ENCODE data around the gene HHATL. TPM values are rescaled to one million over a fixed set of nuclear protein-coding genes. Genes with fewer than 3 reads are reported as not detected.

HHATL gene
- total and polyA plus RNA-seq, 2 of the 8 experiments (the other 6 are each of a cell fraction or from before 2014, with no cell fraction given): 0.18 TPM; not detected in 1

DNA sequence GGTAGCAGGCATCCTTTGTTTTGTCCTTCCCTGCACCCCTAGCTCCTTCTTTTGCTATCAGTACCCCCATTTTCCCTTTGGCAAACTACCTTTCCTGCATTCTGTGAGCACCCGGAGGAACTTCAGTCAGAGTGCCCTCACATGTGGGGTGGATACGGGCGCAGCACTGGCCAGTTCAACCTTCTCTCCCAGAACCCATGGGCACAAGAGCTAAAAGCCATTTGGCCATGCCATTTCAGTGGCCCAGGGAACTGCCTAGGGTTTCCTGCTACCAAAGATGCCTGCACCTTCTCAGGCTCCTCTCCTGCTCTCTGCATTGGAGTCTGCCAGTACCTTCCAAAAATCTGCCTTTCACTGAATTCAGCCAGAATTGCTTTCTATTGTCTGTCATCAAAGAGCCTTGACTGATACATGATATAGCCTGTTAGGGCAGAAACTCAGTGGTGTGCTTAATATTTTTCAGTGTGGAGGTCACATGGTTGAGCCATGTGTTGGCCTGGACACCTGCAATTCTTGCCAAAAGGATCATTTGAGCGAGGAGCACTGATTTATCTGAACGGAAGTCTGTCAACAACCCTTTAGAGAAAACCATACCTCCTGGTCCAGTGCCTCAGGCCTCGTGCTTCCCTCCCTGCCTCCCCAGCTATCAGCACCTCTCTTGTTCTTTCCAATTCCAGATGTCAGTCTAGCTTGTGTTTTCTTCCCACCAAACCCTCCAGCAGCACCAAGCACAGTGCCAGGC is 27.0 kb upstream of the HHATL start:
- Histone ChIP-seq H4K5ac (ENCODE audit: insufficient read length, low read depth, low read length) (no peak overlapping the region), H3K23me2 (ENCODE audit: low read depth, low read length) (no peaks in the 10 kb centered on the region), H3K18ac (ENCODE audit: extremely low read depth, low read length) (no peak overlapping the region), H3K14ac (ENCODE audit: insufficient read length) (no peak overlapping the region), H3K79me1 (ENCODE audit: low read depth, low read length) (no peaks in the 10 kb centered on the region), H3K79me2 (ENCODE audit: control insufficient read depth in 1 of 2, insufficient read depth in 2 of 2, low read length in 2 of 2) (no peaks in the 10 kb centered on the region), H3K23ac (ENCODE audit: insufficient read length) (no peak overlapping the region), H3K4me2 (ENCODE audit: insufficient read depth in 1 of 2, low read depth in 2 of 2, low read length in 2 of 2) (no peak overlapping the region), H3K4me1 (replicated peaks in 1 of 4; ENCODE audit: control insufficient read depth in 3 of 4, insufficient read depth in 4 of 4, low read length in 3 of 4) (peaks cover 0 to 21% (median 13%) of the 10 kb centered on the region in 4 experiments; a peak in 5 of 7 replicates), H4K91ac (replicated peaks; ENCODE audit: insufficient read length, low read length) (no peak overlapping the region), H2BK12ac (ENCODE audit: low read depth, low read length) (no peak overlapping the region), H4K8ac (ENCODE audit: extremely low read depth, insufficient read depth, low read length) (peak overlapping the region; percentile 38; the same call in 1 of the 2 replicates), H4K20me1 (replicated peaks in 1 of 2; ENCODE audit: control insufficient read depth in 1 of 2, insufficient read depth in 2 of 2, low read length in 2 of 2) (no peaks in the 10 kb centered on the region), H2BK20ac (ENCODE audit: low read length) (no peak overlapping the region), H2BK120ac (replicated peaks; ENCODE audit: low read depth, low read length) (no peak overlapping the region), H3K9ac (replicated peaks in 1 of 4; ENCODE audit: extremely low read depth in 1 of 4, low read depth in 3 of 4, low read length in 3 of 4) (no peak overlapping the region), H3K27ac (ENCODE audit: low read depth, low read length) (no peak overlapping the region), H3K4me3 (ENCODE audit: extremely low read depth in 1 of 4, insufficient read depth in 2 of 4, low read depth in 3 of 4, low read length in 4 of 4) (no peak overlapping the region), H3K27me3 (replicated peaks in 1 of 4; ENCODE audit: control insufficient read depth in 3 of 4, extremely low read depth in 1 of 4, insufficient read depth in 3 of 4, low read length in 3 of 4) (no peaks in the 10 kb centered on the region), H3K36me3 (ENCODE audit: control insufficient read depth in 2 of 4, insufficient read depth in 4 of 4, low read length in 3 of 4) (no peaks in the 10 kb centered on the region), H3K56ac (replicated peaks; ENCODE audit: insufficient read length, low read depth, low read length) (no peak overlapping the region), H2BK5ac (ENCODE audit: low read depth, low read length) (no peak overlapping the region), H3K9me3 (ENCODE audit: insufficient read depth in 2 of 2, low read depth in 1 of 2, low read length in 1 of 2) (no peaks in the 10 kb centered on the region), H2AFZ (ENCODE audit: low read length) (no peak overlapping the region), H2BK15ac (ENCODE audit: low read length) (no peak overlapping the region), H3K4ac (replicated peaks; ENCODE audit: insufficient read length, low read depth, low read length) (no peak overlapping the region), H2AK5ac (ENCODE audit: low read depth, low read length) (no peak overlapping the region)
- ChIA-PET CTCF (ENCODE audit: partially characterized antibody) (interaction anchor here (0.6 to 4.0 kb wide), 4 partner anchors 10 to 591 kb away, joined by 3 to 18 read pairs (median 4); no protein-coding TSS in a partner anchor), POLR2A (ENCODE audit: partially characterized antibody) (interaction anchor here (1.2 kb wide), 1 partner anchor 129 kb away, joined by 3 read pairs; the partner anchor contains the start of gene NKTR)
- TF ChIP-seq BACH1 (IDR thresholded peaks at IDR 0.05; ENCODE audit: low read length): no peak
- TF ChIP-seq SIRT6 (IDR thresholded peaks at IDR 0.05; ENCODE audit: low read length): no peak
- TF ChIP-seq HDAC2 (IDR thresholded peaks at IDR 0.05; ENCODE audit: borderline replicate concordance in 1 of 2, low read depth in 2 of 2, low read length in 2 of 2): no peak
- TF ChIP-seq, protein P1, sequence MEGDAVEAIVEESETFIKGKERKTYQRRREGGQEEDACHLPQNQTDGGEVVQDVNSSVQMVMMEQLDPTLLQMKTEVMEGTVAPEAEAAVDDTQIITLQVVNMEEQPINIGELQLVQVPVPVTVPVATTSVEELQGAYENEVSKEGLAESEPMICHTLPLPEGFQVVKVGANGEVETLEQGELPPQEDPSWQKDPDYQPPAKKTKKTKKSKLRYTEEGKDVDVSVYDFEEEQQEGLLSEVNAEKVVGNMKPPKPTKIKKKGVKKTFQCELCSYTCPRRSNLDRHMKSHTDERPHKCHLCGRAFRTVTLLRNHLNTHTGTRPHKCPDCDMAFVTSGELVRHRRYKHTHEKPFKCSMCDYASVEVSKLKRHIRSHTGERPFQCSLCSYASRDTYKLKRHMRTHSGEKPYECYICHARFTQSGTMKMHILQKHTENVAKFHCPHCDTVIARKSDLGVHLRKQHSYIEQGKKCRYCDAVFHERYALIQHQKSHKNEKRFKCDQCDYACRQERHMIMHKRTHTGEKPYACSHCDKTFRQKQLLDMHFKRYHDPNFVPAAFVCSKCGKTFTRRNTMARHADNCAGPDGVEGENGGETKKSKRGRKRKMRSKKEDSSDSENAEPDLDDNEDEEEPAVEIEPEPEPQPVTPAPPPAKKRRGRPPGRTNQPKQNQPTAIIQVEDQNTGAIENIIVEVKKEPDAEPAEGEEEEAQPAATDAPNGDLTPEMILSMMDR (IDR thresholded peaks at IDR 0.05; ENCODE audit: control extremely low read depth in 1 of 3, insufficient read depth in 1 of 3, low read depth in 1 of 3, low read length in 3 of 3): no peak
- DNase-seq (ENCODE audit: low read depth in 1 of 2, low spot score in 2 of 2): peak in 1 of 2 experiments; percentile 30
- no peak for FAIRE-seq
- 94% methylated on average over 5 of the region's 6 CpGs; no CpG with 5 or more reads in 1 of the 2 experiments for WGBS, 2 experiments (ENCODE audit: extremely low coverage in 1 of 2, insufficient coverage in 1 of 2, insufficient read length in 1 of 2, insufficient replicate concordance in 2 of 2, low coverage in 1 of 2, low lambda C conversion rate in 2 of 2, missing lambda C conversion rate in 1 of 2)
